Tibial nerve (tissue), 4 donors: ENCODE data around the gene SCN5A.

Source experiments
- EP300 ChIP-seq, 2 donors: sonication (generic); formaldehyde crosslinking; IDR thresholded peaks; one replicate each; pipeline ENCODE4 v1.6.1; 2017; ENCODE audit warnings: antibody characterized with exemption in 2 of 2, mild to moderate bottlenecking in 1 of 2
- POLR2A ChIP-seq, 2 donors: fragments of 450-650 bp; IDR thresholded peaks; one replicate each; pipeline ENCODE4 v1.6.1; 2017; ENCODE audit warnings: antibody characterized with exemption in 2 of 2, mild to moderate bottlenecking in 2 of 2, moderate library complexity in 2 of 2
- TF ChIP-seq, protein P1 (sequence below), 5 experiments: fragments of 200-600 bp in 3 of 5; fragments of 450-650 bp in 2 of 5; sonication (generic) in 3 of 5; IDR thresholded peaks; one replicate each; pipeline ENCODE4 v1.5.1; 2016 to 2019; ENCODE audit warnings: antibody characterized with exemption in 5 of 5, mild to moderate bottlenecking in 3 of 5, moderate library complexity in 2 of 5

- TF ChIP-seq POLR2A (IDR thresholded peaks at IDR 0.05), result no peak
- TF ChIP-seq, protein P1, sequence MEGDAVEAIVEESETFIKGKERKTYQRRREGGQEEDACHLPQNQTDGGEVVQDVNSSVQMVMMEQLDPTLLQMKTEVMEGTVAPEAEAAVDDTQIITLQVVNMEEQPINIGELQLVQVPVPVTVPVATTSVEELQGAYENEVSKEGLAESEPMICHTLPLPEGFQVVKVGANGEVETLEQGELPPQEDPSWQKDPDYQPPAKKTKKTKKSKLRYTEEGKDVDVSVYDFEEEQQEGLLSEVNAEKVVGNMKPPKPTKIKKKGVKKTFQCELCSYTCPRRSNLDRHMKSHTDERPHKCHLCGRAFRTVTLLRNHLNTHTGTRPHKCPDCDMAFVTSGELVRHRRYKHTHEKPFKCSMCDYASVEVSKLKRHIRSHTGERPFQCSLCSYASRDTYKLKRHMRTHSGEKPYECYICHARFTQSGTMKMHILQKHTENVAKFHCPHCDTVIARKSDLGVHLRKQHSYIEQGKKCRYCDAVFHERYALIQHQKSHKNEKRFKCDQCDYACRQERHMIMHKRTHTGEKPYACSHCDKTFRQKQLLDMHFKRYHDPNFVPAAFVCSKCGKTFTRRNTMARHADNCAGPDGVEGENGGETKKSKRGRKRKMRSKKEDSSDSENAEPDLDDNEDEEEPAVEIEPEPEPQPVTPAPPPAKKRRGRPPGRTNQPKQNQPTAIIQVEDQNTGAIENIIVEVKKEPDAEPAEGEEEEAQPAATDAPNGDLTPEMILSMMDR (IDR thresholded peaks at IDR 0.05), result no peak
- no peak for TF ChIP-seq EP300 (IDR thresholded peaks at IDR 0.05)
These were observed 6.4 kb downstream of the SCN5A start for GRCh38 chr3:38643090-38643489.
